HepG2 (cell line): ENCODE results near the gene CUTC. TPM values are rescaled to one million over a fixed set of nuclear protein-coding genes. Genes with fewer than 3 reads are reported as not detected.

Experiments used
- ATAC-seq: fragments of 200-7000 bp; cut with Tn5 transposase; 3 replicates; pipeline ENCODE4 v1.9.1; 2020; ENCODE audit warnings: mild to moderate bottlenecking, moderate library complexity
- BruUV-seq: library from RNA; stranded (reverse); fragments of 400-500 nt; replicated peaks from 2 replicates; lab custom pipeline; 2021; lab: Mats Ljungman, UMichigan
- CTCF ChIA-PET: fragments of 300-600 bp; formaldehyde crosslinking; extraction: SDS; loops from one replicate; lab custom pipeline; 2021; ENCODE audit warnings: low total read pairs, inconsistent platforms, low intra/inter-chr PET ratio; lab: Yijun Ruan, JAX
- POLR2A ChIA-PET: fragments of 350-600 bp; sonication (Branson Sonifier 250); formaldehyde crosslinking; loops from one replicate; lab custom pipeline; 2020; ENCODE audit warnings: antibody characterized with exemption, inconsistent platforms; lab: Yijun Ruan, JAX
- DNase-seq: peaks from one replicate; pipeline ENCODE4 v3.0.0-alpha.2; 2015; ENCODE audit warnings: low spot score
- FAIRE-seq: peaks from 3 replicates; lab custom pipeline; 2011; peaks lifted over from hg19 to GRCh38; lab: Jason Lieb, UNC
- H2AFZ ChIP-seq: one replicate; pipeline ENCODE4 v1.6.1; 2011; ENCODE audit warnings: low read length, inconsistent platforms
- H3K27ac ChIP-seq: fragments of 300-600 bp; 3 replicates; pipeline ENCODE4 v1.8.0; 2011; ENCODE audit warnings: mixed run types, mild to moderate bottlenecking, mixed read lengths, low read length, inconsistent platforms; ENCODE audit not compliant: insufficient read depth; ENCODE audit errors: extremely low read length
- H3K27me3 ChIP-seq, 2 experiments: fragments of 200-600 bp in 1 of 2; 2 replicates in 1 of 2; 3 replicates in 1 of 2; pipeline versions ENCODE4 v1.6.0 to v1.8.0; 2011; ENCODE audit warnings: low read length in 2 of 2, mild to moderate bottlenecking in 2 of 2, moderate library complexity in 2 of 2, inconsistent platforms in 1 of 2; ENCODE audit not compliant: insufficient read depth in 2 of 2, control insufficient read depth in 1 of 2
- H3K36me3 ChIP-seq, 2 experiments: fragments of 200-600 bp in 1 of 2; replicated peaks in 1 of 2; 2 replicates in 1 of 2; 3 replicates in 1 of 2; pipeline versions ENCODE4 v1.5.1 to v1.8.0; 2011; ENCODE audit warnings: low read length in 2 of 2, inconsistent platforms in 1 of 2; ENCODE audit not compliant: insufficient read depth in 2 of 2, control insufficient read depth in 1 of 2
- H3K4me1 ChIP-seq: 2 replicates; pipeline ENCODE4 v1.5.1; 2012; ENCODE audit warnings: low read length, inconsistent platforms; ENCODE audit not compliant: insufficient read depth
- H3K4me2 ChIP-seq: 2 replicates; pipeline ENCODE4 v1.6.0; 2011; ENCODE audit warnings: low read depth, low read length, inconsistent platforms
- H3K4me3 ChIP-seq, 3 experiments: fragments of 200-600 bp in 1 of 3; sonication (generic), shearing (Covaris generic) in 1 of 3; replicated peaks in 1 of 3; 2 replicates each; pipeline ENCODE4 v1.5.1; 2011 to 2016; ENCODE audit warnings: low read length in 3 of 3, inconsistent platforms in 2 of 3, low read depth in 2 of 3, mild to moderate bottlenecking in 2 of 3, control low read depth in 1 of 3, mixed read lengths in 1 of 3; ENCODE audit not compliant: insufficient read depth in 1 of 3
- H3K79me2 ChIP-seq: one replicate; pipeline ENCODE4 v1.6.1; 2011; ENCODE audit warnings: low read length, inconsistent platforms; ENCODE audit not compliant: insufficient read depth
- H3K9ac ChIP-seq: 2 replicates; pipeline ENCODE4 v1.6.0; 2011; ENCODE audit warnings: mild to moderate bottlenecking, low read depth, low read length, inconsistent platforms; ENCODE audit not compliant: insufficient read depth
- H3K9me3 ChIP-seq: 2 replicates; pipeline ENCODE4 v1.5.1; 2012; ENCODE audit warnings: mild to moderate bottlenecking, low read length
- H4K20me1 ChIP-seq: 2 replicates; pipeline ENCODE4 v1.6.0; 2011; ENCODE audit warnings: inconsistent platforms, mild to moderate bottlenecking, low read length, moderate library complexity; ENCODE audit not compliant: insufficient read depth
- KDM1A ChIP-seq: IDR thresholded peaks from 2 replicates; pipeline ENCODE4 v1.6.1; 2016; ENCODE audit warnings: missing compliant biosample characterization
- NR3C1 ChIP-seq: sonication (generic); formaldehyde crosslinking; IDR thresholded peaks from 2 replicates; pipeline ENCODE4 v1.4.0; 2020; ENCODE audit warnings: missing genetic modification reagents
- RBFOX2 ChIP-seq: fragments of 200-400 bp; formaldehyde crosslinking; IDR thresholded peaks from 2 replicates; pipeline ENCODE4 v1.6.1; 2017; ENCODE audit warnings: low read depth, mild to moderate bottlenecking, low read length
- RELA ChIP-seq: sonication (generic); formaldehyde crosslinking; IDR thresholded peaks from 2 replicates; pipeline ENCODE4 v1.4.0; 2020; ENCODE audit warnings: missing genetic modification reagents
- ZNF343 ChIP-seq: sonication (generic); formaldehyde crosslinking; IDR thresholded peaks from 2 replicates; pipeline ENCODE4 v1.4.0; 2020; ENCODE audit warnings: mild to moderate bottlenecking, missing genetic modification reagents
- ZNF431 ChIP-seq: sonication (generic); formaldehyde crosslinking; IDR thresholded peaks from 2 replicates; pipeline ENCODE4 v1.9.0; 2022; ENCODE audit warnings: missing genetic modification reagents, low read depth, mild to moderate bottlenecking, borderline replicate concordance
- WGBS: methylation state at CpG from one replicate; pipeline ENCODE4 v1.1.6; 2017; ENCODE audit warnings: low lambda C conversion rate; 5-methylcytosine and 5-hydroxymethylcytosine counted together
- in situ Hi-C: cut with HindIII; loops from 2 replicates; pipeline ENCODE4 v1.10.0; 2017; ENCODE audit warnings: low pct_unique_long_range_greater_than_20kb; ENCODE audit not compliant: extremely low pct_ligation_motif_present
- intact Hi-C: fragments of 100-400 bp; cut with micrococcal nuclease; formaldehyde crosslinking; loops from one replicate; pipeline ENCODE4 v1.10.0; 2022; ENCODE audit not compliant: unreplicated experiment
- polyA plus RNA-seq, 8 experiments: library from polyadenylated mRNA; depleted of rRNA in 3 of 8; stranded (reverse) in 7 of 8; unstranded in 1 of 8; fragments of >200 nt; fragmentation: Illumina TruSeq in 4 of 8; extraction: Trizol in 4 of 8; gene quantifications; 2 replicates each; pipeline versions ENCODE4 v1.2.1 to v1.2.3, GENCODE V29; 2011 to 2016; ENCODE audit warnings: low read depth in 4 of 8, missing spikeins in 1 of 8, mixed read lengths in 1 of 8; ENCODE audit not compliant: insufficient read depth in 1 of 8
- total RNA-seq, 5 experiments: library from RNA; depleted of rRNA; stranded (reverse); fragments of >200 nt; fragmentation: Illumina TruSeq; extraction: Trizol; gene quantifications; 2 replicates each; pipeline ENCODE4 v1.2.3, GENCODE V29; 2016; ENCODE audit warnings: low read depth in 1 of 5
- TF ChIP-seq, protein P1 (sequence below): sonication (generic); formaldehyde crosslinking; IDR thresholded peaks from 2 replicates; pipeline ENCODE4 v1.5.0; 2020; ENCODE audit warnings: mild to moderate bottlenecking, missing genetic modification reagents, moderate library complexity
- TF ChIP-seq, protein P2 (sequence below): sonication (generic); formaldehyde crosslinking; IDR thresholded peaks from 2 replicates; pipeline ENCODE4 v1.4.0; 2020; ENCODE audit warnings: missing genetic modification reagents
- TF ChIP-seq, protein P3 (sequence below): IDR thresholded peaks from 2 replicates; pipeline ENCODE4 v1.6.1; 2016; ENCODE audit warnings: mild to moderate bottlenecking
- TF ChIP-seq, protein P4 (sequence below): sonication (generic); formaldehyde crosslinking; IDR thresholded peaks from 2 replicates; pipeline ENCODE4 v1.5.1; 2020; ENCODE audit warnings: missing genetic modification reagents, mild to moderate bottlenecking, borderline replicate concordance

The CUTC gene
- total and polyA plus RNA-seq, 2 of the 13 experiments (the other 11 are each of a cell fraction or from before 2014, with no cell fraction given), result 22.3 to 25.8 TPM

DNA sequence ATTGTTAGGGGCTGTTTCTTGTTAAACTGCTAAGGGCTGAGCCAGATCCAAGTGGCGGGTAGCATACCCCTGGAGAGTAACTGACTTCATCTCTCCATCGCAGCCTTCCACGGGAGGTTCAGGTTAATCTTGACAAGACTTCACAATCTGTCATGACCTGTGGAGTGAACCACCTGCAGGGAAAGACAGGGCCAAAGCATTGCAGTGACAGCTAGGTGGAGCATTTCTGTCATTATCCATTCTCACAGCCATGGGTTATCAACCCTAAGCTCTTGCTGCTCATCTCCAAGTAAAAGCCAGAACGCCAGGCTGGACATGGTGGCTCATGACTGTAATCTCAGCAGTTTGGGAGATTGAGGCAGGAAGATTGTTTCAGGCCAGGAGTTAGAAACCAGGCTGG is 67.6 kb downstream of the CUTC start:
- TF ChIP-seq ZNF431 (CRISPR knock-in tag) (no peak), RBFOX2 (peak; percentile 28; the same call in 1 of the 2 replicates)
- TF ChIP-seq, protein P1, sequence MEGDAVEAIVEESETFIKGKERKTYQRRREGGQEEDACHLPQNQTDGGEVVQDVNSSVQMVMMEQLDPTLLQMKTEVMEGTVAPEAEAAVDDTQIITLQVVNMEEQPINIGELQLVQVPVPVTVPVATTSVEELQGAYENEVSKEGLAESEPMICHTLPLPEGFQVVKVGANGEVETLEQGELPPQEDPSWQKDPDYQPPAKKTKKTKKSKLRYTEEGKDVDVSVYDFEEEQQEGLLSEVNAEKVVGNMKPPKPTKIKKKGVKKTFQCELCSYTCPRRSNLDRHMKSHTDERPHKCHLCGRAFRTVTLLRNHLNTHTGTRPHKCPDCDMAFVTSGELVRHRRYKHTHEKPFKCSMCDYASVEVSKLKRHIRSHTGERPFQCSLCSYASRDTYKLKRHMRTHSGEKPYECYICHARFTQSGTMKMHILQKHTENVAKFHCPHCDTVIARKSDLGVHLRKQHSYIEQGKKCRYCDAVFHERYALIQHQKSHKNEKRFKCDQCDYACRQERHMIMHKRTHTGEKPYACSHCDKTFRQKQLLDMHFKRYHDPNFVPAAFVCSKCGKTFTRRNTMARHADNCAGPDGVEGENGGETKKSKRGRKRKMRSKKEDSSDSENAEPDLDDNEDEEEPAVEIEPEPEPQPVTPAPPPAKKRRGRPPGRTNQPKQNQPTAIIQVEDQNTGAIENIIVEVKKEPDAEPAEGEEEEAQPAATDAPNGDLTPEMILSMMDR, result 0 out of 2 replicates have a peak, but pooled peaks have one; percentile 7
- DNase-seq, result no peak
- ATAC-seq, result peak; percentile 20; the same call in 1 of the 3 replicates
- Histone ChIP-seq H4K20me1 (peaks cover 4% of the 10 kb centered on the region; the same call in 1 of the 2 replicates), H3K36me3 (peaks cover 49 to 94% of the 10 kb centered on the region in 2 experiments), H3K27me3 (no peaks in the 10 kb centered on the region), H3K27ac (no peak overlapping the region), H3K4me1 (no peaks in the 10 kb centered on the region), H3K4me3 (no peak overlapping the region), H2AFZ (no peak overlapping the region), H3K9ac (no peak overlapping the region), H3K79me2 (no peaks in the 10 kb centered on the region), H3K4me2 (no peak overlapping the region), H3K9me3 (no peaks in the 10 kb centered on the region)
- ChIA-PET CTCF (no interaction called here), POLR2A (interaction anchor here (1.4 to 3.0 kb wide), 2 partner anchors 12 to 67 kb away, joined by 4 to 20 read pairs; partner anchors contain the start of genes COX15 and CUTC)
- no TSS peak for BruUV-seq
- in situ Hi-C loops, result no loop called here
- no peak for FAIRE-seq
- WGBS, result 98% methylated on average over 4 of the region's 4 CpGs
- intact Hi-C loops, result no loop called here

DNA sequence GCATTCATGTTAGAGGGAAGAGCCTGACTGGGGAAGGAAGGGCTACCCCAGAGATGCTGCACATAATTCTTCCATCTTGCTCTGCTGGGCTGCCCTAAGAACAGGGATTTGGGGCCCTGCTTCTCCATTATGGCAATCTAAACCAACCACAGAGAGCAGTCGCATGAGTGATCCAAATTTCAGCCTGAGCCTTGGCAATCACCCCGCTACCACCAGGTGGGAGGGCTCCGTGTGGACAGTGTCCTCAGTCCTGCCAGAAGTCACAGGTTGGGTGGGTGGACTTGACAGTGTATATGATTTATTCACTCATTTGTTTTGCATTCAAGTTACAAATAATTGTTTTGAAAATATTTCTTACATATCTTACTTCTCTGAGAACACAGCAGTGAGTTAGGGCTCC is 72.4 kb downstream of the CUTC start:
- ATAC-seq (peak; percentile 24), DNase-seq (no peak), FAIRE-seq (no peak)
- Histone ChIP-seq H3K9me3 (no peaks in the 10 kb centered on the region), H2AFZ (no peak overlapping the region), H4K20me1 (no peaks in the 10 kb centered on the region; the same call in 1 of the 2 replicates), H3K4me1 (no peaks in the 10 kb centered on the region), H3K79me2 (no peaks in the 10 kb centered on the region), H3K4me2 (no peak overlapping the region), H3K4me3 (no peak overlapping the region), H3K36me3 (peaks cover 52 to 97% of the 10 kb centered on the region in 2 experiments), H3K27me3 (no peaks in the 10 kb centered on the region), H3K9ac (no peak overlapping the region), H3K27ac (no peak overlapping the region)
- 100% methylated on average over 3 of the region's 3 CpGs for WGBS
- ChIA-PET POLR2A (interaction anchor here (2.2 kb wide), 1 partner anchor 72 kb away, joined by 6 read pairs; the partner anchor contains the start of genes COX15 and CUTC), CTCF (no interaction called here)
- intact Hi-C loops, result no loop called here
- in situ Hi-C loops, result no loop called here
- BruUV-seq, result TSS peak; percentile 6
- TF ChIP-seq, protein P2, sequence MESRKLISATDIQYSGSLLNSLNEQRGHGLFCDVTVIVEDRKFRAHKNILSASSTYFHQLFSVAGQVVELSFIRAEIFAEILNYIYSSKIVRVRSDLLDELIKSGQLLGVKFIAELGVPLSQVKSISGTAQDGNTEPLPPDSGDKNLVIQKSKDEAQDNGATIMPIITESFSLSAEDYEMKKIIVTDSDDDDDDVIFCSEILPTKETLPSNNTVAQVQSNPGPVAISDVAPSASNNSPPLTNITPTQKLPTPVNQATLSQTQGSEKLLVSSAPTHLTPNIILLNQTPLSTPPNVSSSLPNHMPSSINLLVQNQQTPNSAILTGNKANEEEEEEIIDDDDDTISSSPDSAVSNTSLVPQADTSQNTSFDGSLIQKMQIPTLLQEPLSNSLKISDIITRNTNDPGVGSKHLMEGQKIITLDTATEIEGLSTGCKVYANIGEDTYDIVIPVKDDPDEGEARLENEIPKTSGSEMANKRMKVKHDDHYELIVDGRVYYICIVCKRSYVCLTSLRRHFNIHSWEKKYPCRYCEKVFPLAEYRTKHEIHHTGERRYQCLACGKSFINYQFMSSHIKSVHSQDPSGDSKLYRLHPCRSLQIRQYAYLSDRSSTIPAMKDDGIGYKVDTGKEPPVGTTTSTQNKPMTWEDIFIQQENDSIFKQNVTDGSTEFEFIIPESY (CRISPR knock-in tag), result peak; percentile 96
- TF ChIP-seq, protein P3, sequence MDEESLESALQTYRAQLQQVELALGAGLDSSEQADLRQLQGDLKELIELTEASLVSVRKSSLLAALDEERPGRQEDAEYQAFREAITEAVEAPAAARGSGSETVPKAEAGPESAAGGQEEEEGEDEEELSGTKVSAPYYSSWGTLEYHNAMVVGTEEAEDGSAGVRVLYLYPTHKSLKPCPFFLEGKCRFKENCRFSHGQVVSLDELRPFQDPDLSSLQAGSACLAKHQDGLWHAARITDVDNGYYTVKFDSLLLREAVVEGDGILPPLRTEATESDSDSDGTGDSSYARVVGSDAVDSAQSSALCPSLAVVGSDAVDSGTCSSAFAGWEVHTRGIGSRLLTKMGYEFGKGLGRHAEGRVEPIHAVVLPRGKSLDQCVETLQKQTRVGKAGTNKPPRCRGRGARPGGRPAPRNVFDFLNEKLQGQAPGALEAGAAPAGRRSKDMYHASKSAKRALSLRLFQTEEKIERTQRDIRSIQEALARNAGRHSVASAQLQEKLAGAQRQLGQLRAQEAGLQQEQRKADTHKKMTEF (CRISPR knock-in tag), result no peak
- TF ChIP-seq ZNF343 (CRISPR knock-in tag) (no peak), RELA (CRISPR knock-in tag) (no peak), NR3C1 (CRISPR knock-in tag) (no peak), KDM1A (CRISPR knock-in tag) (no peak)
- TF ChIP-seq, protein P4, sequence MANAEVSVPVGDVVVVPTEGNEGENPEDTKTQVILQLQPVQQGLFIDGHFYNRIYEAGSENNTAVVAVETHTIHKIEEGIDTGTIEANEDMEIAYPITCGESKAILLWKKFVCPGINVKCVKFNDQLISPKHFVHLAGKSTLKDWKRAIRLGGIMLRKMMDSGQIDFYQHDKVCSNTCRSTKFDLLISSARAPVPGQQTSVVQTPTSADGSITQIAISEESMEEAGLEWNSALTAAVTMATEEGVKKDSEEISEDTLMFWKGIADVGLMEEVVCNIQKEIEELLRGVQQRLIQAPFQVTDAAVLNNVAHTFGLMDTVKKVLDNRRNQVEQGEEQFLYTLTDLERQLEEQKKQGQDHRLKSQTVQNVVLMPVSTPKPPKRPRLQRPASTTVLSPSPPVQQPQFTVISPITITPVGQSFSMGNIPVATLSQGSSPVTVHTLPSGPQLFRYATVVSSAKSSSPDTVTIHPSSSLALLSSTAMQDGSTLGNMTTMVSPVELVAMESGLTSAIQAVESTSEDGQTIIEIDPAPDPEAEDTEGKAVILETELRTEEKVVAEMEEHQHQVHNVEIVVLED (CRISPR knock-in tag), result no peak
